WI38 (cell line): ENCODE measurements around the gene PIRT.

Source experiments
- H3K4me3 ChIP-seq: 2 replicates; pipeline ENCODE4 v1.5.1; 2011; ENCODE audit warnings: low read depth, mild to moderate bottlenecking, control low read depth, low read length
- CTCF ChIP-seq: IDR thresholded peaks from 2 replicates; pipeline ENCODE4 v1.5.1; 2012; ENCODE audit warnings: low read depth, mild to moderate bottlenecking, control low read depth, low read length

PIRT gene

GRCh38 chr17:10787306-10788045, 50.4 kb downstream of the PIRT start:
- no peak for TF ChIP-seq CTCF
- H3K4me3 ChIP-seq = no peak overlapping the region

- no peak for TF ChIP-seq CTCF
- no peak overlapping the region for H3K4me3 ChIP-seq
These were observed 52.6 kb downstream of the PIRT start for GRCh38 chr17:10785295-10785694.

GRCh38 chr17:10779609-10780008, 58.3 kb downstream of the PIRT start:
- no peak overlapping the region for H3K4me3 ChIP-seq
- no peak for TF ChIP-seq CTCF

- H3K4me3 ChIP-seq = no peak overlapping the region
- TF ChIP-seq CTCF = no peak
These were observed 60.0 kb downstream of the PIRT start for GRCh38 chr17:10777890-10778289.

- no peak overlapping the region for H3K4me3 ChIP-seq
- TF ChIP-seq CTCF = no peak
These were observed 60.6 kb downstream of the PIRT start for GRCh38 chr17:10777131-10777807.

- H3K4me3 ChIP-seq = no peak overlapping the region
- no peak for TF ChIP-seq CTCF
These were observed 61.5 kb downstream of the PIRT start for GRCh38 chr17:10776381-10776780.

GRCh38 chr17:10775740-10776356, 62.0 kb downstream of the PIRT start:
- H3K4me3 ChIP-seq = no peak overlapping the region
- no peak for TF ChIP-seq CTCF
